Vagina (tissue), 2 donors: ENCODE data around the gene KRT14.

Source experiments
- CTCF ChIP-seq, 3 experiments: fragments of 450-650 bp in 2 of 3; fragments of 200-600 bp in 1 of 3; sonication (generic) in 1 of 3; IDR thresholded peaks; one replicate each; pipeline ENCODE4 v1.5.1; 2017 to 2019; ENCODE audit warnings: antibody characterized with exemption in 3 of 3, mild to moderate bottlenecking in 2 of 3, moderate library complexity in 2 of 3
- POLR2A ChIP-seq, 2 donors: fragments of 450-650 bp; IDR thresholded peaks; one replicate each; pipeline ENCODE4 v1.6.1; 2017; ENCODE audit warnings: antibody characterized with exemption in 2 of 2, mild to moderate bottlenecking in 2 of 2, moderate library complexity in 2 of 2
- POLR2AphosphoS5 ChIP-seq, 2 donors: sonication (generic); formaldehyde crosslinking; IDR thresholded peaks; one replicate each; pipeline ENCODE4 v1.9.0; 2017; ENCODE audit warnings: antibody characterized with exemption in 2 of 2, mild to moderate bottlenecking in 2 of 2, low read depth in 1 of 2; ENCODE audit not compliant: insufficient read depth in 1 of 2

DNA sequence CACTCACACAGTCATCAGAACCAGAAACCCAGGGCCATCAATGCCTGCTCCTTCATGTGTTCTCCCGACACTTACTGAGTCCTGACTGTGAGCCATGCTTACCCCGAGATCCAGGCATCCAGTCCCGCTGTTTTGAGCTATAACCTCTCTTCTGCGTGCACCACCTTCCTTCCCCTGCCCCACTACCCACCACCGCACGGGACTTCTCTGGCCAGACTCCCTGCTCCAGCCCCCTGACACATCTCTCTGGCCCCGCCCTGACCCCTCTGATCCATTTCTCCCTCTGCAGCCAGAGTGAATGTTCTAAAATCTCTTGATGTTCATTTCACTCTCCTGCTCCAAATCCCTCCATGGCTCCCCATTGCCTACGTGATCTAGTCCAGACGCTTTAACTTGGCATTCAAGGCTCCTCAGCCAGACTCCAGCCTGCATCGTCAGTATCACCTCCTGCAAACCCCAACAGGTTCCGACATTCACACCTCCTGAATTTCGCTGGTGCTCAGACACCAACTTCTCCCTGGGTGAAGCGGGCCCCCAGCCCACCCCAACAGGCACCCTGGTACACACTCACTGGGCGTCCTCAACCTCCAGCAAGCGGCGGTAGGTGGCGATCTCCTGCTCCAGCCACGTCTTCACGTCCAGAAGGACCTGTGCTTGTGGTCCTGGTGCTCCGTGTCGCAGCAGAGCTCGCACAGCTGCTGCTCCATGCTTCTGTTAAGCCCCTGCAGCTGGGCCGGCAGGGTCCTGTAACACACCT lies 40.8 kb upstream of the KRT14 start:
- TF ChIP-seq CTCF (IDR thresholded peaks at IDR 0.05) (no peak), POLR2AphosphoS5 (IDR thresholded peaks at IDR 0.05; ENCODE audit: insufficient read depth in 1 of 2, low read depth in 1 of 2) (no peak), POLR2A (IDR thresholded peaks at IDR 0.05) (no peak)
